IPS-NIHi7 (cell line): Measurements from ENCODE around the gene IL17RB.

Experiments
- DNase-seq: peaks from one replicate; pipeline ENCODE4 v3.0.0; 2012; ENCODE audit warnings: mixed read lengths; ENCODE audit errors: extremely low spot score

The IL17RB gene

DNA sequence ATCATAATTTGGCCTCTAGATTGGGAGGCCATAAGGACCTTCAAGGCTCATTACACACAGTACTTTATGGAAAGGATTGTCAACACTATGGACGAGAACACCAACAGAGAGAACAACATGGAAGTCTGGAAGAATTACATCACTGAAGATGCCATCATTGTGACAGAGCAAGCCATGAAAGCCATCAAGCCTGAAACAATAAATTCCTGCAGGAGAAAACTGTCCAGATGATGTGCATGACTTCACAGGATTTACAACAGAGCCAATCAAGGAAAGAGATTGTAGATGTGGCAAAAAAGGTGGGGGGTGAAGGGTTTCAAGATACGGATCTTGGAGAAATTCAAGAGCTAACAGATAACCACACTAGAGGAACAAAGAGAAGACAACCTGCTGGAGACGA lies 15.9 kb downstream of the IL17RB start:
- no peak for DNase-seq

DNA sequence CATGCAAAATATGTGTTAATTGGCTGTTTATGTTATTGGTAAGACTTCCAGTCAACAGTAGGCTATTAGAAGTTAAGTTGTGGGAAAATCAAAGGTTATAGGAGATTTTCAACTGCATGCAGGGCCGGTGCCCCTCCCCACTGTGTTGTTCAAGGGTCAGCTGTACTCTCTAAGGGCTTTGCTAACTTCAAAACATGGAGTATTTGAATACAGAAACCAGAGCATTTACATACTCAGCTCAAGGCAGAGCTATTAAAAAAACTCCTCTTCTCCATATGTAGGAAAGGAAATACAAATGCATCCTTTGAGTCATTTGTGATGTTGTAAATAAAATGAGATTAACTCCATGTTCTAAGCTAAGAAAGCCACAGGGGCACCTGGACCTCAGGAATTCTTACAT lies 16.8 kb downstream of the IL17RB start:
- DNase-seq, result no peak

DNA sequence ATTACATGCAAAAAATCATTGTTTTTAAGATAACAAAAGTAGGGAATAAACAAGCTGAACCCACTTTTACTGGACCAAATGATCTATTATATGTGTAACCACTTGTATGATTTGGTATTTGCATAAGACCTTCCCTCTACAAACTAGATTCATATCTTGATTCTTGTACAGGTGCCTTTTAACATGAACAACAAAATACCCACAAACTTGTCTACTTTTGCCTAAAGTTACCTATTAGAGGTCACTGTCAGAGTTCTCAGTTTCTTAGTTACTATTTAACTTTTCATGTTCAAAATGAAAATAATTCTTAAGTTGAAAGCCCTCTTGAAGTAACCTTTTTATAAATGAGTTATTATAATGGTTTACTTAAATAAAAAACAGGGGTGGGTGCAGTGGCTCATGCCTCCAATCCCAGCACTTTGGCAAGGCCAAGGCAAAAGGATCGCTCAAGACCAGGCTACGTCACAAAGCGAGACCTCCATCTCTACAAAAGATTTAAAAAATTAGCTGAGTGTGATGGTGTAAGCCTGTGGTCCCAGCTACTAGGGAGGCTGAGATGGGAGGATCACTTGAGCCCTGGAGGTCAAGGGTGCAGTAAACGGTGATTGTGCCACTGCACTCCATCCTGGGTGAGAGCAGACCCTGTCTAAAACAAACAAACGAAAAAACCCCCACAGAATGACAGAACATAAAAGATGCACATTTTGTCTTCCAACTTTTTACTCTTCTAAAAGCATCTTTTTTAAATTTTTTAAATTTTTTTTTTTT lies 19.5 kb downstream of the IL17RB start:
- DNase-seq, result no peak

DNA sequence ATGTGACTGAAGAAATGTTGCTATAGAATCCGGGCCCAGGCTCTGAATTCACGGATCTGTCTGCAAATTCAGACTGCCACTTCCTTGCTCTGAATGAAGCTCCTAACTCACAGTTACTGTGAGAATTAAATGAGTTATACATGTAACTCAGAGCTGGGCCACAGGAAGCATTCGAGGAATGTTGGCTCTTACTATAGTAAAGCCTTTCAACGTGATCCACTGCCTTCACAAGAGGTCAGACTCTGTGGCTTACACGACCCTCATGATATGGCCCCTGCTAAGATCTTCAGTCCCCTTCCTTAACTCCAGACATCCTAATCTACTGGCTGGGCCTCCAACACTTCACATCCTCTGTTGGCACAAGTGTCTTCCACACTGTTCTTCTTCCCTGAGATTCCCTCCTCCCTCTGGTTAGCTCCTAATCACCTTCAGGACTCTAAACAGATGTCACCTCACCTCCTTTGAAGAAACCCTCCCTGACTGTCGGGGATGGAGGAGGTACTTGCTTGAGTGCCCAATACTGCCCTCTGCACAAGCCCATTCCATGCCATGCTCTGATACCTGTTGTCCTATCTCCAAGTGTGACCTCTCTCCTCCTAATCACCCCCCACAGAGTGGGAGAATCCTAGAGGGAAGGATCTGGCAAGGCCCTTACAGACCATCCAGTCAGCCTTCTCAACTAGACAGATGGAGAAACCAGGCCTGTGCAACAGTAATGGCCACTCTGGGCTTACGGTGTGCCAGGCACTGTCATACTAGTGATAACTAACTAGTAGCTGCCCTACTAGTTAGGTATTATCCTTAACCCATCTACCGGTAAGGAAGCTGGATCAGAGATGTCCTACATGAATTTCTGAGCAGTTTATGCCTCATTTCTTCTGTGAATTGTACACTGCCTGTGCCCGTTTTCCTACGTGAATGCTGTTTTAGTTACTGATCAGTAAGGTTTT lies 34.3 kb downstream of the IL17RB start:
- no peak for DNase-seq

DNA sequence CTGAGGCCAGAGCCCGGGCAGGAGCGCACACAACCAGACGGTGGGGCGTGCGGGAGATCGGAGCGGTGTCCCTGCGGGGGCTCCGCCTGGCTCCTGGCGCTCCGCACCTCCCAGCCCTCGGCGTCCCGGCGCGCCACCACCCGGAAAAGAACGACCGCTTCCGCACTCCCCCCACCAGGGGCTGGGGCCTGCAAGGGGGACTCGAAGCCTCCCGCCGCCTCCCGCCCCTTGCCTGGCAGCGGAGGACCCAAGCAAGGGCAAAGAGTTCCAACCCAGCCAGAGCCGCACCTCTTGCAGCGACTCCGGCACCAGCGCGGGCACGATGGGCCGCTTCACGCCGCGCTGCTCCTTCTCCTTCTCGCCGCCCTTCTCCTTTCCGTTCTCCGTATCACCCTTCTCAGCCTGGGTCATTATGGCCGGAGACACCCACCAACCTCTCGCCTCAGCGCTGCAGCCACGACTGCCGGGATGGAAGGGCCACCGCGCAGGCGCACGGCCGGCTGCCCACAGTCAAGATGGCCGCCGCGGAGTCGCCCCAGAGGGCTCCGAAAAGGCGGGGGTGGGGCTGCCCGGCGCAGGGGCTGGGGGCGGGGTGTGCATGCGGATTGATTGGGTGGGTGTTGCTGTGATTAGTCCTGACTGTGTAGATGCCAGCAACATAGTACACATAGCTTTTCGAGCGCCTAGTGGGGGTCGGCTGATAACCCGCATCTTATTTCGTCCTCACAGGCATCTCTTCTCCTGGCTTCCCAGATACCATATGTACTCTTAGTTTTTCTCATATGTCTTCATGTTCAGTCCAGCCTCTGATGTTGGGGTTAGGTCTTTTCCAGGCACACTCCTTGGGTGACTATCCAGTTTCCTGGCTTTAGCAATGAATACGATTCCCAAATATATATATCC lies 35.6 kb downstream of the IL17RB start, which contains the start of gene ACTR8:
ACTR8 (minus strand) TSS at position 462 of the 903 bp plus-strand sequence; CDS start at position 411, 51 bp downstream.
- peak; percentile 94 for DNase-seq

DNA sequence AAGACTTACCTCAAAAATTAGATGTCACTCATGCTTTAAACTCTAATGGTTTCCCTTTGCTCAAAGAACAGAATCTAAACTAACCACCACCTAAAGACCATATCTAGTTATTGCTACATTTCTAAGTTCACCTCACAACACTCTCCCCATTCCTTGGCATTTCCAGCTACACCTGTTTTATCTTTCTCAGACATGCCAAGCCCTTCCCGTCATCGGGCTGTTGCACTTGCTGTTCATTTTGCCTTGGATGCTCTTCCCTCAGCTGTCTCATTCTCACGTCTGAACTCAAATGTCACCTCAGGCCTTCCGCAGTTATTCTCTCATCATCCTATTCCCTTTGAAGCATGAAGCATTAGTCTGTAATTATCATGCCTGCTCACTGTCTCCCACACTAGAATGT lies 36.6 kb downstream of the IL17RB start:
- no peak for DNase-seq

DNA sequence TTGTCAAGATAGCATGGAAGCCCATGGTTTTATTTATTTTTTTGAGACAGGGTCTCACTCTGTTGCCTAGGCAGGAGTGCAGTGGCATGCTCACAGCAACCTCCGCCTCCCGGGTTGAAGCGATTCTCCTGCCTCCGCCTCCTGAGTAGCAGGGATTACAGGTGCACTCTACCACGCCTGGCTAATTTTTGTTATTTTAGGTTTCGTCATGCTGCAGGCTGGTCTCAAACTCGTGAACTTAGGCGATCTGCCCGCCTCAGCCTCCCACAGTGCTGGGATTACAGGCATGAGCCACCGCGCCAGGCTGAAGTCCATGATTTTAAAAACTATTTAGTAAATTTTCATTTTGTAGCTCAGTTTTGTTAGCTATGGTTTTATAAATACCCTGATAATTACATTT lies 38.3 kb downstream of the IL17RB start:
- no peak for DNase-seq

DNA sequence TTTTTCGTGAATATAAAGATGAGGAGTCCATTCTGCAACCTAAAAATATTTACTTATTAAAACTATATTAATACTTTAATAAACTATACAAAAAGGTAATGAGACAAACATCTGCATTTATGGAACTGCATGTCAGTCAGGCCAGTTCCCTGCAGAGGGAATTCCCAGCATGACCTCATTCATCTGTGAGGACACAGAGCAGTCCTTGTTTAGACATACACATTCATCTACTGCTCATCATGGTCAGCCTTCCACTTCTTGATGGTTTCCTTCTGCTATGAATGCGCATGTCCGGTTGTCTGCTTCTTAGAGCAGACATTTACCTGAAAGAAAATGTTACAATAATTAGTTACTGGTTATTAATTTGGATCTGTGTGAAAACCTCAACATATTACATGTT lies 38.9 kb downstream of the IL17RB start:
- no peak for DNase-seq

DNA sequence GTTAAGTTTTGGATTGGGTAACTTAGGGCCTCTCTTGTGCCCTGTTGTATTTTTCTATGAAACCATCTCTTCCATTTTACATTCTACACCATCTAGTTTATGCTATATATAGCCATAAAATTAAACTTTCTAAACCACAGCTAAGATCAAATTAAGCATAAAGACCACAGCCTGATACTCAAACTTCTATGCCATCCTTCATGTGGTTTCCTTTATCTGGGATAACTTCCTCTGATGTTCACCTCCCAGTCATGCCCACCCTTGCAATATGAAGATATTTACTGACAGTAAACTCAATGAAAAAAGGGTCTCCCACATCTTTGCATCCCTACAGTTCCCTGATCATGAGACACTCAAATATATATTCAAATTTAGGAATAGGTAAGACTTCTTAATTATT lies 41.1 kb downstream of the IL17RB start:
- no peak for DNase-seq

DNA sequence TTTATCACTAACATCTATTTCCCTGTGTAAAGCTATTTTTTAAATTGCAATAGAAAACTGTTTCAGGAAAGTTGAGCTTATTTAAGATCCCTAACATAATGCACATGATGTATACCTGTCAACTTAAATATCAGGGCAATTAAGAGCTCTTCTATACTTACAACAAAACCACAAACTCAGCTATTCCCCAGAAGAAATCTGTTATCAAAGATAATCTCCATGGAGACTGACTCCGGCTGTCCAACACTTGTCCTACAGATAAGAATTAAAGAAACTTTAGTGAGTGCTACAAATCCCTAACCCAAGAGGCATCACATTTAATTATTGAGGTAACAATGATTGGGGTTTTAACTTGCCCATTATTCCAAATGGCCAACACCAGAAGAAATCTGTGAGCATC lies 41.9 kb downstream of the IL17RB start:
- no peak for DNase-seq

DNA sequence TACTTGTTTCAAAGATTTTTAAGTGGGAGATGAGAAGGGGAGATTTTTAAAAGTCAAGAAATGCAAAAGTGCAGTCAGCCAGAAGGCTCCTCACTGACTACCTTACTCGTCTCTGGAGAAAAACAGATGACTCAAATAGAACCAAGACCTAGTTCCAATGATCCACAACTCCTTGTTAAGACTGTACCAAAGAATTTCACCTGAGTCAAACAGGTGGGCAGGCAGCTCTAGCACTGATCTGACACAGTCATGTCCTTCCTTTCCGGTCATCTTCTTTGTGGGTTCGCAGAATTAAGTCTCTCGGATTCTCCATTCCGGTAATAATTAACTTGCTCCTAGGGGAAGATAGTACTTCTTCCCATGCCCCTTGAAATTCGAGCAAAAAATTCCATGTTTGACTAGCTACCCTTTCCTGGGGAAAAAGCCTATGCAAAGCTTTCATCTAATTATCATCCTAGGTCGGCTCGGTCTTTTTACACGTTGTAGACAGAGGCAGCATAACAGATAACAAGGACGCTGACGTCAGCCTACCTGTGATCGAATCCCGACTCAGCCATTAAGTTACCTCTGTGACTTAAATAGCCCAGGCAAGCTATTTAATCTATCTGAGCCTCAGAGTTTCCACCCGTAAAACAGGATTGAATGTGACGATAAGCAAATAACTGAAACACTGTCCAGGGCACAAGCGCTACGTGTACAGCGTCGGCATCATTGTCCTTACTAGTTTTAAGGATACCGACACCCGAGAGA lies 44.5 kb downstream of the IL17RB start:
- DNase-seq, result peak; percentile 16

DNA sequence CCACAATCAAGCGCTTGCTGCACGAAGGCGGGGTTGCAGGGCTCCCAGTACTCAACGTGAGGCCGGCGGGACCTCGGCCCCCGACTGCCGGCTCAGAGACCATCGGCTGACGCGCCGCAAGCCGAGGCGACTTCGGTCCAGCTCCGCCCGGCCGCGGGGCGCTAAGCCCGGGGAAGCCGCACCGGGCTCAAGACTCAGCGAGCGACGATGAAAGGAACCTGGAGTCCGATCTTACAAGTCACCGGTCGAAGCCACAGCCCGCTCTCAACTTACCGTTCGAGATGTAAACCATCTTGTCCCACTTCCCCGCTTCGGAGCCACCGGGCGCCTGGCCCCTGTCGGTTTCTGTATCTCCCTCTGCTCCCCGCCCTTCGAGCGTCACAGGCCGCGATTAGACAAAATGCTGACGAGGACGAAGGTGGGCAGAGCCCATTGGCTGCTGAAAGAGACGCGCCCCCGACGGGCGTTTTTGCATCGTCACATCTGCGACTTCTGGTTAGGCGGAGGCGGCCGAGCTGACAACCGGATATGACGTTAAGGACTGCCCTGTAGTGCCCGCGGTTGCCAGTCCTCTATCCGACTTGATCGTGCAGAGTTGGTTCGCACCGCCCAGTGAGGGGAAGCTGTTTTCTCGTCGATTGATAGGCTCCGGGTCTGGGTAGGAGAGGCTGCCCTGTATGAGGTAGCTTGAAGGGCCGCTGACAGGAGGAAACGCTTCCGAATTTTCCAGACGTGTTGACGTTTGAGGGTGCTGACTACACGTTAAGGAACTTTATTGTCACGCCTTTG lies 45.3 kb downstream of the IL17RB start, which contains the start of gene SELENOK:
SELENOK (minus strand) TSS at position 363 of the 789 bp plus-strand sequence.
- peak; percentile 95 for DNase-seq

DNA sequence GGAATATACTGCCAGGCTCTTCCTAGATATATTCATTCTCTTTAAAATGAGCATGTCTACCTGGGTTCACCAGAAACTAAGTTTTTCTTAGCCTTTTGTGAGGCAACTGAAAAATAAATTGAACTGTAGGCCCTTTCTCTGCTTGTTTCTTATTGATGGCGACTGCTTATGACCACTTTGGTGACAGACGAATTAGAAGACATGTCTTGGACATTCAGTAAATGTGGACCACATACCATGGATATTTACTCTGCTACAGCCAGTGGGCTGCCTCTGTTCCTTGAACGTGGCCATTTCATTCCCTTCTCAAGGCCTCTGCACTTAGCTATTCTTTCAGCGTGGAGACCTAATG lies 45.9 kb downstream of the IL17RB start:
- DNase-seq, result no peak

DNA sequence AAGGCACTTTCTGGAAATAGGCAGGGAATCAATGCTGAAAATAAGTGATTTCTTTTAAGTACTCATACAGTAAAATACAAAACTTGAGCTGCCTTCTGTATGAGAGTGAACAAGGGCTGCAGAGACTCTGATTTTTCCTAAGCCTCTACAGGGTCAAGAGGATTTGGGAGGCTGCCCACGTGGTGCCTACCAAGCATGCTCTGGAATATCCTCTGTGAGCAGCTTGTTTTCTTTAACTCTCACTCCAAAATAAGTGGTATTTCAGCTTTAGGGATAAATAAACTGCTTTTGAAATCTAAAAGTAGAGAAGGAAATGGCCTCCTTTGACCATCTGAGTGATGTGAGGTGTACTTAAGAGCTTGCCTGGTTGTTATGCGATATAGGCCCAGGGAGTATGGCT lies 53.4 kb downstream of the IL17RB start:
- no peak for DNase-seq

DNA sequence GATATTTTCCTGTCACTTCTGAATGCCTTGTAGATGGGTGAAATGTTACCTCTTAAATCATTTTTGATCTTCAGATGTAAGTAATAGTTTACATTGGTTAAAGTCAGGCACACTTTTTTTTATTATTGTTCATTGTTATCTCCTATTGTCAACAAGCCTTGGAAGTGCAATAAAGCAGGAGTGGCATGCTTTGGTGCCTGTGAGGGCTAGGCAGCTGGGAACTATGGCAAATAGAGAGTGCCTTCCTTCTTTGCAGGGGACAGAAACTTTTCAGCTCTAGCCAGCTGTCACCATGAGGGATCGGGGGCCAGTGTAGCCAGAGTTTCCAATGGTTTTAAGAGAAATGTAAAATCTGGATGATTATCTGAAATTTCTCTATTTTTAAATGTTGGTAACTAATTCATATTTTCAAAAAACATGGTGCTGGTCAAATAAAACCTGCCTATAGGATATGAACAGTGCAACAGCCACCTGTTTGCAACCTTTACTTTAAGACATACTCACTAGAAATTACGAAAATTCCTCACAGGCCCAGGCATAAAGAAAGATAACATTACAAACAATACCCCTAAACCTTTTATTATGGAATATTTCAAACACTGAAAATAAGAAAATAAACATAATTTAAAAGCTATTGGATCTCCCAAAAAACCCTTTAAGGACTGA lies 54.4 kb downstream of the IL17RB start:
- DNase-seq, result no peak

DNA sequence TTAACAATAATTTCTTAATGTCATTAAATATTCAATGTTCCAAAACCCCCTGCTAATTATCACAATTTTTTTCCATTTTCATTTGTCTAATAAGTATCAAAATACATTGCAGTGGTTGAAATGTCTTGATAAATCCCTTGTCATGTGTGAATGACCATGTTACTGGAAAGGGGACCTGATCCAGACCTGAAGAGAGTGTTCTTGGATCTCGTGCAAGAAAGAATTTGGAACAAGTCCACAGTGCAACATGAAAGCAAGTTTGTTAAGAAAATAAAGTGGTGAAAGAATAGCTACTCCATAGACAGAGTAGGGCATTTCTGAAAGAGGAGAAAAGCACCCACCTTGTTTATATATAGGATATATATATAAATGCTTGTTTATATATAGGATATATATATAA lies 55.7 kb downstream of the IL17RB start:
- DNase-seq, result no peak

DNA sequence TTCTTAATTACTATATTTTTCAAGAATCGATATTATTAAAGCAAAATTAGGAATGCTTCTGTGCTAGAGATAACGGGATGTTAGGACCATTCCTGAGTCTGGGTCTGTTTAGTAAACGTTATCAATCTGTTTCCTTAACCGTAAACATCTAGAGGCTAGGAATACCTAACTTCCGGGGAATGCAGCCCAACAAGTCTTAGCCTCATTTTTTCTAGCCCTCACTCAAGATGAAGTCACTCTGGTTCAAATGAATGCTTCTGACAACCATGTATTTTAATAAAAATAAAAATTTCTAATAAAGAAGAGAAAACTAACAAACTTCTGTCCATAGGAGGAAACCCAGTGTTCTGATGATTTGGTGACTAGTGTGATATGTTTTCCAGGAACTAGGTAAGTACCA lies 56.3 kb downstream of the IL17RB start:
- DNase-seq, result no peak

DNA sequence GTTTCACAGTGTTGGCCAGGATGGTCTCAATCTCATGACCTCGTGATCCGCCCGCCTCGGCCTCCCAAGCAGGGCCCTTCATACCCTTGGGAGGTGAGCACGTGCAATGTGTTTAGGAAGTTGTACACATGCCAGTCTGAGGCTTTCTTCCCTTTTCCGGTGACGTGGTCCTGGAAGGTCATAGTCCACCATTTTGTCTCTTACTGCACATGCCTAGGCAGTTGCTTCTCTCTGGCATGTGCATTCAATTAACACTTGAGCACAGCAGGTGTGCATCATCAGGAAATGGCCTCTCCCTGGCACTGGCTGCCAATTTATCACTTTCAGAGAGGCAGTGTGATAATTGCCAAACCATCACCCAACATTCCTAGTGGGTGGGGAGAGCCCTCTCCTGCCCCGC lies 67.0 kb downstream of the IL17RB start:
- DNase-seq, result no peak
